Prostate gland (tissue), 2 donors: ENCODE data around the gene MTA1.

Source experiments
- POLR2AphosphoS5 ChIP-seq: sonication (generic); formaldehyde crosslinking; IDR thresholded peaks from one replicate; pipeline ENCODE4 v1.6.1; 2017; ENCODE audit warnings: antibody characterized with exemption
- TF ChIP-seq, protein P1 (sequence below), 4 experiments: fragments of 200-600 bp in 2 of 4; fragments of 450-650 bp in 2 of 4; sonication (generic) in 2 of 4; IDR thresholded peaks; 1 replicate in 3 of 4; 2 replicates in 1 of 4; pipeline ENCODE4 v1.5.1; 2016 to 2019; ENCODE audit warnings: antibody characterized with exemption in 4 of 4, mild to moderate bottlenecking in 2 of 4, moderate library complexity in 2 of 4

DNA sequence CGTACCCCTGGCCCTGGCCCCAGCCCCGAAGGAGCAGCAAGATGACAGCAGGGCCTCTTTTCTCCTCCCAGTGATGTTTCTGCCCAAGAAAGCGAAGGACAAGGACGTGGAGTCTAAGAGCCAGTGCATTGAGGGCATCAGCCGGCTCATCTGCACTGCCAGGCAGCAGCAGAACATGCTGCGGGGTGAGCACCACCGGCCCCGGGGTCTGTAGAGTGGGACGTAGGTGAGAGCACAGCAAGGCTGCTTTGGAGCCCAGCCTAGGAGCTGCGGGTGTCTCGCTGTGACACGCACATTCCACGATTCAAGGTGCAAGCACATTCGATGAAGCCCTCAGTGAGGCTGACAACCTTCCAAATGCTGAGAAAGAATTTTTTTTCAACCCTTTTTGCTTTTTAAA, 26.5 kb upstream of the MTA1 start:
- TF ChIP-seq, protein P1, sequence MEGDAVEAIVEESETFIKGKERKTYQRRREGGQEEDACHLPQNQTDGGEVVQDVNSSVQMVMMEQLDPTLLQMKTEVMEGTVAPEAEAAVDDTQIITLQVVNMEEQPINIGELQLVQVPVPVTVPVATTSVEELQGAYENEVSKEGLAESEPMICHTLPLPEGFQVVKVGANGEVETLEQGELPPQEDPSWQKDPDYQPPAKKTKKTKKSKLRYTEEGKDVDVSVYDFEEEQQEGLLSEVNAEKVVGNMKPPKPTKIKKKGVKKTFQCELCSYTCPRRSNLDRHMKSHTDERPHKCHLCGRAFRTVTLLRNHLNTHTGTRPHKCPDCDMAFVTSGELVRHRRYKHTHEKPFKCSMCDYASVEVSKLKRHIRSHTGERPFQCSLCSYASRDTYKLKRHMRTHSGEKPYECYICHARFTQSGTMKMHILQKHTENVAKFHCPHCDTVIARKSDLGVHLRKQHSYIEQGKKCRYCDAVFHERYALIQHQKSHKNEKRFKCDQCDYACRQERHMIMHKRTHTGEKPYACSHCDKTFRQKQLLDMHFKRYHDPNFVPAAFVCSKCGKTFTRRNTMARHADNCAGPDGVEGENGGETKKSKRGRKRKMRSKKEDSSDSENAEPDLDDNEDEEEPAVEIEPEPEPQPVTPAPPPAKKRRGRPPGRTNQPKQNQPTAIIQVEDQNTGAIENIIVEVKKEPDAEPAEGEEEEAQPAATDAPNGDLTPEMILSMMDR (IDR thresholded peaks at IDR 0.05), result no peak
- TF ChIP-seq POLR2AphosphoS5, result no peak
